Hematopoietic multipotent progenitor cell treated with erythropoietin and hydrocortisone succinate and interleukin-3 and kit ligand, for 6 days (in vitro differentiated cells): ENCODE measurements around the gene SLIT1.

Experiments
- DNase-seq: peaks from one replicate; pipeline ENCODE4 v3.0.0-alpha.2; 2015

SLIT1 gene

DNA sequence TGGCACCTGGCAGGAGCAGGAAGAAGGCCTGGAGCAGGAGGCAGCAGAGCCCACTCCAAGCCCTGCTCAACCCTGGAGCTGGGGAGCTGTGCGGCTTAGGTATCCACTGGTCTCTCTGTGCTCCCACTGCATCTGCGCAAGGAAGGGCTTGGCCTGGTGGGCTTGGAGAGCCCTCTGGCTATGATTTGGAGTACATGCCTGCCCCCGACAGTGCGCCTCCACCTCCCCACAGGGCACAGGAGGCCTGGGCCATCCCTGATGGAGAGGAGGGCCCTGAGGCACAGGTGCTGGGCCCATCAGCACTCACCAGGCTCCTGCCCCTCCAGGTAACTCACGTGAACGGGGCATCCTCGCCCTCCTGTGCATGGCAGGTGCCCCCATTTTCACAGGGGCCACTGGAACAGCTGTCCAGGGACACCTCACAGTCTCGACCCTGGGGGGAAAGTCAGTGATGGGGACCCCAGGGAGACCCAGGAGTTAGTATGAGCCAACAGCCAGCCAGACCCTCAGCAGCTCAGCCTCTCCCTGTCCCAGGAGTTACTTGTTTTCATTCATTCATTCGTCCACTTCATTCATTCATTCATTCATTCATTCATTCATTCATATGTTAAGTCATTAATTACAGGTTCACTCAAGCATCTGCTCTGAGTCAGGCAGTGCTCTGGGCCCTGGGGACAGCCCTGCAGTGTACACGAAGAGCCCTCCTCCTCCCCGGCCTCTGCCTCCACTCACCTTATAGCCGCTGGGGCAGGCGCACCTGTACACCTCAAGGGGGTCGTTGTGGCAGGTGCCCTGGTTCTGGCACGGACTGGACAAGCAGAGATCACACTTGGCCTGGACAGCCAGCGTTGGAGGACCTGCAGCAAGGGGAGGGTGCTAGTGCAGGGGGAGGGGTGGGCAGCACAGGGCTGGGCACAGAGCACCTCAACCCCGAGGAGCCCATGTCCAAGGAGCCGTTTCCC is 167.2 kb downstream of the SLIT1 start:
- DNase-seq = no peak

DNA sequence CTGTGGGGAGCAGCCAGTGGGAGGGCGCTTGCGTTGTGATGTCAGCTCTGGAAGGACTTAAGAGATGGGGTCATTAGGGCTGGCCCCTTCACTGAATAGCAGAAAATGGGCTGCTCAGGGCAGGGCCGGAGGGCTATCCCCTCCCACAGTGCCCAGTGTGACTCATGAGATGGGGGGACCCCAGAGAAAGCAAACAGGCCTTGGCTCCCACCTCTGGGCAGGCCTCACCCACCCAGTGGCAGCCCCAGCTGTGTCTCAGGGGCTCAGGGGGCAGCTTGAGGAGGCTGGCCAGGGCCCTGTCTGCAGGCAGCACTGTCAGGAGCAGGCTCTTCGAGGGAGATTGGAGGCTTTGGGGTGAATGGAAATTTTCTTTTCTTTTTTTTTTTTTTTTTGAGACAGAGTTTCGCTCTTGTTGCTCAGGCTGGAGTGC is 168.3 kb downstream of the SLIT1 start:
- no peak for DNase-seq

DNA sequence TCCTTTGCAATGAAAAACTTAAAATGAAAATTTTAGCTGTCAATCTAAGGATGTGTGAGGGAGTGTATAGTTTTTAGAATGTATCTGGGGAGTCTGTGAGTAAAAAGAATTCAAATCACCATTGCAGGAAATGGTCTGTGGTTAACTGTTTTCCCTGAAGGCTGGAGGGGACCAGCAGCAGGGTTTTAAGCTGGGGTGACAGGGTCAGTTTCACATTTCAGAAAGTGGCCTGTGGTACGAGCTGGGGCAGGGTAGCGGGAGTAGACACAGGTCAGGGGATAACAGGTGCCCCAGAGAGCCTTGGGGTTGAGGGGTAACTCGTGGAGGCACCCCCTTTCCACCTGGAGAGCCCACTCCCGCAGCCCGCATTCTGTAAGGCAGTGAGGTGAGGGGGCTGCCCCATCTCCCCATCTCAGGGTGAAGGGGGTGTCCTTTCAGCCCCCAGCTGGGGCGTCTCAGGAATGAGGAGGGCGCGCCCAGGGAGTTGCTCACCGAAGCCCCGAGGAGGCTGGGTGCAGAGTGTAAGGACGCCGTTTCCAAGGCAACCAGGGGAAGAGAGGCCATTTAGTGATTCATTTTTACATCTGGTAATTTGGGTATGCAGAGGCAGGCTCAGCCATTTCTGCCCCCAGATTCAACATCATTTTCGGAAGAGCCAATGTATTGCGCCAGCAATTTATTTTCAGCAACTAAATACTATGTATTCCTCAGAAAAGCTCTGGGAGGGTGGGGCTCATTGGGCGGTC is 168.9 kb downstream of the SLIT1 start:
- no peak for DNase-seq

DNA sequence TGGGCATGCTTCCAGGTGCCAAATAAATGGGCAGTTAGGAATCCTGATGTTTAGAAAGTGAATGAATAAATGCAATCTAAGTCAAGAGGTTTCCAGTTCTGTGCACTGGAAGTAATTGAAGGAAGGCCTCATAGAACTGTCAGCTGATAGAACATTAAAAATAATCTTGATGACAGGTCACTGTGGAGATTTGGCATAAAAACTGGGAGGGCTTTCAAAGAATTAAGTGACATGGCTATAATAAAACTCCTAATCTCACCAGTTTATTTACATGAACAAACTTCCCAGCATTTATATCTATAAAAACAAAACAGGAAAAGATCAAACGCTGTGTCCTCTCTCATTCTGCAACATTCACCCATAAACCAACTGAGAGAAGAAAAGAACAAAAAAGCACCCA is 170.5 kb downstream of the SLIT1 start:
- no peak for DNase-seq

DNA sequence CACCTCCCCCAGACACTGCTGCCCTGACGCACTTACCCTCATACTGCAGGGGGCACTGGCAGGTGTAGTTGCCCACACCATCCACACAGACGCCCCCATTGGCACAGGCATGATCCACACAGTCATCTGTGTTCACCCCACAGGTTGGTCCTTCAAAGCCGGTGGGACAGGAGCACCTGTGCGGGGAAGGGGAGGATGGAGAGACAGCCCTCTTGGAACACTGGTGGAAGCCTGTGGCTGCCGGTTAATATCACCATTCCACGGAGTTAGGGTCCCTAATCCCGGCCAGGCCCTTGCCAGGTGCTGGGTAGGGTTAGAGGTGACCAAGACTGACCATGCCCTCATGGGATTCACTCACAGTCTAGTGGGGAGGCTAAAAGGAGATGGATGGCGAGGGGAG is 171.8 kb downstream of the SLIT1 start:
- DNase-seq = no peak

DNA sequence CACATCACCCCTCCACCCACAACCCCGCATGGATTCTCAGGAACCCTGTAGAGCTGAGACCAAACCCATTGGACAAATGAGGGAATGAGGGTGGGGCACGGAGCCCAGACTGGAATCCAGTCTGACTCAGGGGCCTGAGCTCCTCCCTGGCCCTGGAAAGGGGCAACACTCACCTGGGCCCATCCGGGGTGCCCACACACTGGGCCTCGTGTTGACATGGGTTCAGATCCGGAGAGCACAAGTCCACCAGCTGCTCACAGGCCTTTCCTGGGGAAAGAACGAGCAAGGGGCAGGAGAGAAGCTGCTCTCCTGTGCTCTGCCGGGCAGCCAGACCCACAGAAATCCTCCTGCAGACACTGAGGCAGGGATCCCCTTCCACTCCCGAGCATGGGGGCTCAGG is 172.2 kb downstream of the SLIT1 start:
- no peak for DNase-seq

DNA sequence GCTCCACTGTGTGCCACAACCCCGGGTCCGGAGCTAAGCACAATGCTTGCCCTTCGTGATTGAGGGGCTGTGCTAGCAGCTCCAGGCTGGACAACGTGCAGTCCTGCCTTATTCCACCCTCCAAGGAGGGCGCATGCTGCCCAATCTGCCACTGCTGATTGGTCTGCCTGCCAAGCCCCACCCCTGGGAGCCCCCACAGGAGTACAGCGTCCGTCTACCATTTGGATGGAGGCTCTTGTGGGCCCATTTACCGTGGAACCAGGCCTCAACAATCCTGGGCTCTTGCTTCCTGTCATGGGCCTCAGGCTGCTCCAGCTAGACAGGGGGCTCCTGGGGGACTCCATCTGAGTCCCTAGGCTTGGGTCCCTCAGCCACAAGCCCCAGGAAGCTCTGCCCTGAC is 173.3 kb downstream of the SLIT1 start:
- no peak for DNase-seq

DNA sequence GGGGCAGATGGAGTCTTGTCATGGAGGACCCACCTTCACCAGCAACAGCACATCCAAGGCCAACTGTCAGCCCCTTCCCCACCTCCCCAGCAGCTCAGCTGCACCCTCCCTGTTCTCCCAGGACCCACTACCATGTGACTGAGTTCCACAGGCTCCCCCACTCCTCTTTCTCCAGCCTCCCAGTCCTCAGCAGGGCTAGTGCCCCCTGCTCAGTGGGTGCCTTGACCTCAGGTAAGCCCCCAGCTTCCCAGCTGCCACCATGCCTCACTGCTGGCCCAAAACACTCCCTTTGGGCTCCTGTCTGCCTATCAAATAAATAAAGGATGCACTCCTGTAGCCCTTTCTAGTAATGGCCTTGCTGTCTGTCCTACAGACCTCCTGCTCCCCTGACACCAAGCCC is 174.4 kb downstream of the SLIT1 start:
- DNase-seq = no peak

DNA sequence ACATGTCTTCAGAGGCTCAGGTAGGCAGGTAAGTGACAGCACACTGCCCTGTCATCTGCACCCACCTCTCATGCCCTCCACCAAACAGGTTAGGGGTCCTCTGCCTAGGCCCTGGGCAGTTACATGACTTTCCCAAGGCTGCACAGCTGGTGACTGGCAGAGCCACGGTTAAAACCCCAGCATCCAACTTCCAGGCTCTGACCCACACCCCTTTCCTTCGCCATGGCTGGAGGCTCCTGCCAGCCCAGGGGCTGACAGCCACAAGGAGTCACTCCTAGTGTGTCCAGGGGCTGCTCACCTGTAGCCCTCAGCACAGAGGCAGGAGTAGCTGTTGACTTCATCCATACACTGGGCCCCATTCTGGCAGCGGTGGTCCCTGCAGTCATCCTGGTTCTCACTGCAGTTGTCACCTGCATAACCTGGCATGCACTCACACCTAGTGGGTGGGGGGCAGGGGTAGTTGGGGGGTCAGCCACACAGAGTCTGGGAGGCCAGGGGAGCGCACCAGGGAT is 175.0 kb downstream of the SLIT1 start:
- DNase-seq = no peak

DNA sequence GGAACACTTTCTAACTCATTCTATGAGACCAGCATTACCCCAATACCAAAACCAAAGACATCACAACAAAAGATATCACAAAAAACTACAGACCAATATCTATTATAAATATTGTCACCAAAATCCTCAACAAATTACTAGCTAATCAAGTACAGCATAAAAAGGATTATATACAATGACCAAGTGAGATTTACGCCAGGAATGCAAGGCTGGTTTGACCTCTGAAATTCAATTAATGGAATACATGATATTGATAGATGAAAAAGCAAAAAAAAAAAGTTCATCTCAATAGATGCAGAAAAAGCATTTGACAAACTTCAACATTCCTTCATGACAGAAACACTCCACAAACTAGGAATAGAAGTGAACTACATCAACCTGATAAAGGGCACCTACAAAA is 178.3 kb downstream of the SLIT1 start:
- no peak for DNase-seq

DNA sequence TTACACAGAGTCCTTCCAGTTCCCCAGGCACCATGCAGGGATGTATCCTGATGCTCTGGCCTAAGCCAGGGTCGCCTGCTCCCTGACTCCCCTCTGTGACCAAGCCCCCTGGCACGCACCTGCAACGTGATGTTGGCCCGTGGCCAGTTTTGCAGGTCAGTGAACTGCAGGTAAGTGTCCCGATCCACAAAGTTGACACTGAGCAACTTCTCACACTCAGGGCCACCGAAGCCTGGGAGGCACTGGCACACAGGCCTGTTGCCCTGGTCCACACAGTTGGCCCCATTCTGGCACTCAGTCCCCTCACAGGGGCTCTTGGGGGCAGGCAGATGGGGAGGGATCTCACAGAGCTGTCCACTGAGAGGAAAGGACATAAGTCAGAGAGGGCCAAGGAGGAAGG is 179.4 kb downstream of the SLIT1 start:
- DNase-seq = no peak

DNA sequence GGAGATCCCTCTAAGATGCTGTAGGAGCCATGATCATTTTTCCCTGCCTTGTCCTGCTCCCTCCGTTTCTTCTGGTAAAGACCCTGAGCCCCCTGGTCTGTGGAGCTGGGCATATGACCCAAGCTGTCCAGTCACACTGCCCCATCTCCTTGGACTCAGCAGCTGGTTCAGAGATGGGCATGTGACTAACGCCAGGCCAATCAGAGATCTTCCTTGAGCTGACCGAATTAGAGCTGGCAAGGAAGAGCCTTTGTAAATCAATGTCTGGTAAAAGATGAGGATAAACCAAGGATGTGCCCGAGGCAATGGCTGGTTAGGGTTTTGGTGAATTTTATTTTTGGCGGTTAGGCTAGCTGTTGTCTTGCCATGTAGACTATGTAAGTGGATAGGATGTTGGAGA is 180.4 kb downstream of the SLIT1 start:
- no peak for DNase-seq

DNA sequence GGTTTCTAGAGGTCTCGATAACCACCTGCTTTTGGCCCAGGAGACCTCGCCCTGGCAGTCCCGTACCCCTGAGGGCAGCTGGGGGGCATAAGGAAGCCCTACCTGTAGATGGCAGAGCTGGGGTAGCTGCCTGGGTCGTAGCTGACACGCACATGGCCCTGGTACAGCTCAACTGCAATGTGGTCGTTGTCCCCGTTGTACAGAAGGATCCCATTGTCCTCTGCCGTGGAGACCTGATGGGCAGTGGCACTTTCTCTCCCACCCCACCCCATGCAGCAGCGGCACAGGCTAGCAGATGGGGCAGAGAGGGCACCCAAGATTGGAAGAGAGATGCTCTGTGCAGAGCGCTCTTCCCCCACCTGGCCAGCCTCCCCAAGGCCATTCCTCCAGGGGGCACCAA is 181.2 kb downstream of the SLIT1 start:
- DNase-seq = no peak

DNA sequence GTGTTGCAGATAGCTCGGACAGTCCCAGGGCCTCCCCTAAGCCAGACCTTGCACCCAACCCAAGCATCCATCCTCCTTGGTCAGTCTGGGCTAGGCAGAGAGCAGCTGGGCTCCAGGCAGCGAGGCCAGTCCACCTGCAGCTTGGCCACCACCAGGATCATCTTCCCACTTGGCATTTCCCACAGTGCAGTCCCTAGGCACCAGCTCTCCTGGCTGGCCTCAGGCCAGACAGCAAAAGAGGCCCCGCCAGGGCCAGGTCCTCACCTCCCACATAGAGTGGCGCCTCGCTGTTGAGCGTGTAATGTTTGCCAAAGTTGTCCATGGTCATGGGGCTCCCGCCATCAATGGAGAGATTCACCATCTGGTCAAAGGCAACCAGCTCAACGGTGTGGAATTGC is 182.0 kb downstream of the SLIT1 start:
- DNase-seq = no peak

DNA sequence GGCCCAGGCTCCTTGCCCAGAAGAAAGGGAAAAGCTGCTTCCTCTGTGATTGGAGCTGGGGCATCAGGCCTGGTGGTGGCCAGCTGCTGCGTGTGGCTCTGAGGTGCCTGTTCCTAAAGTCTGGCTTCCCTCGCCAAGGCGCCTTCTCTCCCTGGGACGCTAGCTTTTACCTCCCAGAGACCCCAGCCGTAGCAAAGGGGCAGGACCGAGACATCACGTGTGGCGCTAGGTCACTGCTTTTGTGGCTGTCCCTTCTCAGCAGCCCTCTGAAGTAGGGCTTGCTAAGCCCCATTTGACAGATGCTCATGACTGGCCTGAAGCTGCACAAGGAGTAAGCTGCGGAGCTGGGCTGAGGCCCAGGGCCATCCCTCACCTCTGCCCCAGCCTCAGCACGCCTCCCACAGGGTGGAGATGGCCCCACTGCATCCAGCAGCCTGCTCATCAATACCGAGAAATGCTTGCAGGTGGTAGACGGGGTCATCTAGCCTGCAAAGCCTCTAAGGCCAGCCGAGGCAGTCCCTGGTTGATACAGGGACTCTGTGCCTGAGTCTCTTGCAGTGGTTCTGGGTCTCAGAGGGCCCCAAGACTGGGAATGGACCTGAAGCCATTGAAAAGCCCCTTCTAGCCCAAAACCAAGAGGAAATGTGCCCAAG is 182.5 kb downstream of the SLIT1 start:
- no peak for DNase-seq

DNA sequence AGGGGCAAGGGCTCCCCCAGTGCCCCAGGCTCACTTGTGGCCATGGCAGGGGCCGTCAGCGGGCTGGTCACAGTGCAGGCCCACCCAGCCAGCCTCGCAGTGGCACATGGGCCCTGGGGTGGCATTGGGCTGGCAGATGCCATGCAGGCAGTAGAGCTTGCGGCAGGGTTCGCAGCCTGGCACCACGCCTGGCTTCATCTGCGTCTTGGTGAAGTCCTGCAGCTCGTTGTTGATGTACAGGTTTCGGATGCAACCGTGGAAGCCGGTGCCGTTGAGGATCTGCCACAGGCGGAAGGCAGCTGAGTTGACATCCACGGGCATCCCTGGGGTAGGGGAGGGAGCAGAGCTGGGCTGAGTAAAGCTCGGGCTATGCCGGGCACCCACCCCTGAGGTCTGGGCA is 183.1 kb downstream of the SLIT1 start:
- DNase-seq = no peak

DNA sequence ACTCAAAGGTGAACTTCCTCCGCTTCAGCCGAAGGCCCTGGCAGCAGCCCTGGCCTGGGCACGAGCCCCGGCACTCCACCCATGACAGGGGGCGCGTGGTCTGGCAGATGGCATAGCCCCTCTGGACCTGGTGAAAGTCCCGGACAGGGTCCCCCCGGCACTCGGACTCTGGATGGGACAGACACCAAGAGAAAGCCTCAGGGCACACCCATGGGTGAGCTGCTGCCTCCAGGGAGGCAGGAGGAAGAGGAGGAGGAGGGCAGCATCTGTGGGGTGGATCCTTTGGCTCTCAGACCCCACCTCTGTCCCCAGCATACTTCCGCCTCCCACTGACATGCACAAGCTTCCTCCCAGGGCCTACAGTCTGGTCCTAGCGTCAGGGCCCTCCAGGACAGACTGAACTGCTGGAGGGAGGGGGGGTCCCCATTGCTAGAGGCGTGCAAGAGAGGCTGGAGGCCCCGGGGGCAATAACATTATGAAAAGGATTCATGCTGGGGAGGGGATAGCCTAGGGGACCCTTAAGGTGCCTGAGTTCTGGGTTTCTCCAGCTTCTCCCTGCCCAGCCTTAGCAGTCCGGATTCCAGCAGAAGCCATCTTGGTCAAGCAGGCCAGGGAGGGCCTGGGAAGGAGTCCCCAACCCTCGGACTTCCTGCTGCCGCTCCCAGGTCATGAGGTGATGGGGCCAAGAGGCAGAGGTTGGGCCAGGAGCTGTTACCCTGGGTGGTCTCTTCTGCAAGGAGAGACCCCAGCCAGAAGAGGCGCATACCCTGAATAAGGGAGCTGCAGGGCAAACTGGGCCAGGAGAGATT is 184.4 kb downstream of the SLIT1 start:
- DNase-seq = no peak

DNA sequence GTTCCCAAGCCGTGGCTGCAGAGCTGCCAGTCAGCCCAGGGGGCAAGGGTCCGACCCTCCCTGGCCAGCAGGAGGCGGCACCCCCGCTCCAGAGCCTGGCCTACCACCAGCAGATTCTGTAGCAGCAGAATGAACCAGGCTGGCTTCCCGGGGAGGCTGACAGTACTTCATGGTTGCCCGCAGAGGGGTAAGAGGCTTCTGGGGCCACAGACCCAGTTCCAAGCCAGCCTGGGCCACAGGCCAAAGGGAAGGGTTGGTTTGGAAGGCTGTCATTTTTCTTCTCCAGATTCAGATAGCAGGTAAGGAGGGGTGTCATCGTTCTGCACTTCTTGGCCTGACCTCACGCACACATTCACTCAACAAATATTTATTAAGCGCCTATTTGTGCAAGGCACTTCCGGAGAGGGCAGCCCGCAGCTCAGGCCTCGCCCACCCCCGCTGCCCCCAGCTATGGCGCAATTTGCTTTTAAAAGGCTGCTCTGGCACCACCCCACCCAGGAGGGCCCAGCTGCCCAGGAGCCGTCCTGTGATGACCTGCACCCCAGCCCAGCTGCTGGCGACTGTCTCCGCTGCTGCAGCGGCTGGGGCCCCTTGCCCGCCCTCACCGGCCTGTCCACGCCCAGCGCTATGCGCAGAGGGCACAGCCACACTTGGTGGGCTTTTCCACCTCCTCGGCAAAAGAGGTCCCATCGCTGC is 185.1 kb downstream of the SLIT1 start:
- no peak for DNase-seq

DNA sequence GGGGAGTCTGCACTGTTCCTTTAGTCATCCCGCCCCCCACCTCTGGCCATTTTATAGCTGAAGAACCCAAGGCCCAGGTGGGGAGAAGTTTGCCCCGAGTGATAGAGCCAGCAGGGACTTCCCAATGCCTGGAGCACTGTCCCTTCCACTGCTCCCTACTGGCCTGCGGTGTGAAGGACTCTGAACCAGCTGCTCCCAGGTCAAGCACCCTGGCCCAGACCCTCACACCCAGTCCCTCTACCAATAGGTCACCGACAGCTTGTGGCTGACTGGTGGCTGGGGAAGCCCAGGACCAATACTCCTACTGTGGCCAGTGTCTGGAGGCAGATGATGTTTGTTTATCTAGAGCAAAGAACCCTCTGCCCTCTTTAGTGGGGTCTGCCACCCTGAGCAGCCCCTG is 185.8 kb downstream of the SLIT1 start:
- DNase-seq = no peak

DNA sequence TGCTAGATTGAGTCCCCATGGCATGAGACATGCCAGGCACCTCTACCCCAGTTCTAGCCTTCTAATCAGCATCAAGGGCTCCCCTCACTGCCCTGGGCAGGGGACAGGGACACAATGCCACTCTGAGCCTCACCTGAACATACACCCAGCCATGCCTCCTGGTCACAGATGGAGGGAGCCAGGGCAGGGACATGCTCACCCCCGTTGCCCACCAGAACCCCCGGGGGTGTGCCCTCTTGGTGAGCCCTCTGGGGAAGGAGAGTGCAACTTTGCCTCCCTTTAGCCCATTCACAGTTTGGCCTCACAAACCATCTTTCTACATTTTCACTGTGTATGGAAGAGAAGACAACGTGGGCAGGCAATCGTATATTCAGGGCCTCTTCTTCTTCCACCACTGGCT is 186.4 kb downstream of the SLIT1 start:
- DNase-seq = no peak

DNA sequence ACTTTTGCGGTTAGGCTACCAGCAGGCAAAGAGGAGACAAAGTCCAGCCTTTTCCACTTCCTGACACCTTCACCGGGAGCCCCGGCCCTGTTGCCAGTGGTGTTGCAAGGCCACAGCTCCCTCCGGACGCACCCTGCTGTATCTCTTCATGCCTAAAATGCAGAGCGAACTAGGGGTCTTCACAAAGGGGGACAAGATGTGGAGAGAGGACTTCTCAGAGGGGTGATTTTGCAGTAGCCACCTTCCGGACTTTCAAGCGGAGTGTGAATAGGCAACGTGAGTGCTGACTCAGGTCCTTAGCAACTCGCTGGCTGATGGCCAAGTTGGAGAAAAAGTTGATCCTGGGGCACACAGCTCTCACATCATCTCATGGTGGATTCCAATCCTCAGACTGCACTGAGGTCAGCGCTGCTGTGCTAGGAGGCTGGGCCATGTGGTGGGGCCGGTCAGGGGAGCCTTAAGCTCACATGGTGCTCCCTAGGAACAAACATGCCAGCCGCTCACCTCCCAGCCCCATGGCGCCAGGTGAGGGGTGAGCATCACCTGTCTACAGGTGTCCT is 187.3 kb downstream of the SLIT1 start:
- peak; percentile 19 for DNase-seq
